Chondrocyte (in vitro differentiated cells): ENCODE data around the gene PLAC9. TPM values are rescaled to one million over a fixed set of nuclear protein-coding genes. Genes with fewer than 3 reads are reported as not detected.
"Not testable (repeated sequence)": the region's sequence is repeated elsewhere in the genome, so short reads cannot be mapped to it uniquely, and the experiment has no call there.

Experiments
- DNase-seq: peaks from one replicate; pipeline ENCODE4 v3.0.0; 2021; ENCODE audit warnings: mixed read lengths, low spot score
- H3K27ac Mint-ChIP-seq: one replicate; pipeline ENCODE4 v1.8.0; 2021; ENCODE audit warnings: mild to moderate bottlenecking, moderate library complexity, mixed read lengths; ENCODE audit not compliant: unreplicated experiment
- H3K27me3 Mint-ChIP-seq: 2 replicates; pipeline ENCODE4 v1.8.0; 2021; ENCODE audit warnings: low read depth, mixed read lengths
- H3K36me3 Mint-ChIP-seq: 2 replicates; pipeline ENCODE4 v1.8.0; 2021; ENCODE audit warnings: low read depth, mixed read lengths
- H3K4me1 Mint-ChIP-seq: 2 replicates; pipeline ENCODE4 v1.8.0; 2021; ENCODE audit warnings: low read depth, mild to moderate bottlenecking, mixed read lengths
- H3K4me3 Mint-ChIP-seq: one replicate; pipeline ENCODE4 v1.8.0; 2021; ENCODE audit warnings: mild to moderate bottlenecking, moderate library complexity, mixed read lengths; ENCODE audit not compliant: unreplicated experiment
- H3K9me3 Mint-ChIP-seq: 2 replicates; pipeline ENCODE4 v1.8.0; 2021; ENCODE audit warnings: low read depth, mixed read lengths
- CTCF ChIP-seq: fragments of 200-600 bp; sonication (generic); IDR thresholded peaks from 2 replicates; pipeline ENCODE4 v1.5.0; 2021; ENCODE audit warnings: antibody characterized with exemption, mild to moderate bottlenecking, moderate library complexity
- total RNA-seq: library from RNA; stranded (reverse); gene quantifications from 3 replicates; pipeline ENCODE4 v1.2.1, GENCODE V29; 2021

The PLAC9 gene
- total RNA-seq, 1 donor from 2014 or later, result 193 TPM

- peak; percentile 50 for DNase-seq
- H3K4me3 Mint-ChIP-seq, result no peak overlapping the region
- H3K36me3 Mint-ChIP-seq, result peaks cover 22% of the 10 kb centered on the region
- peak overlapping the region; percentile 32 for H3K27ac Mint-ChIP-seq
- peaks cover 47% of the 10 kb centered on the region for H3K4me1 Mint-ChIP-seq
- H3K9me3 Mint-ChIP-seq, result no peaks in the 10 kb centered on the region
- TF ChIP-seq CTCF, result no peak
- H3K27me3 Mint-ChIP-seq, result no peaks in the 10 kb centered on the region
Measured at GRCh38 chr10:80141696-80142460, 9.3 kb downstream of the PLAC9 start.

DNA sequence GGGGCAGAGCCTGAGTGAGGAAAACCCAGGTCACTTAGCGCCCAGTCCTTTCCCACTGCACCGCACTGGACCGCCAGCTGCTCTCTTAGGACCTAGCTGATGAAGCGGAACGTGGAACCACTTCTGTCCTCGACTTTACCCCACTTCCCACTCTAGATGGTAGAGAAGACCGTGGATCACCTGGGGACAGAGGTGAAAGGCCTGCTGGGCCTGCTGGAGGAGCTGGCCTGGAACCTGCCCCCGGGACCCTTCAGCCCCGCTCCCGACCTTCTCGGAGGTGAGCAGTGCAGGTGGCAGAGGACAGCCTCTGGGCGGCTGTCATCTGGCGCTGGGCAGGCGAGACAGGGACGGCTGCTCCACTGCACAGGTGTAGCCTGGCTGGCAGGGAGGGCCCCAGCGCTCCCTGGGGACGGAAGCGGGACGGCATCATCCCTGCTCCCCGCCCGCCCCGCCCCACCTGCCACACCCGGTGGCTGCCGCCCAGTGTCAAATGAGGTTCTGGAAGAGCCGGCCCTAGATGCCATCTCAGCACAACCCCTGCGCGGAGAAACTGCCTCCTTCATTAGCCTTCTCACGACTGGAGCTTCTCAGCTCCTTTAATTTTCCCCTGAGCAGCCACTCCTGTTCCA lies 11.7 kb downstream of the PLAC9 start:
- peak; percentile 55 for TF ChIP-seq CTCF
- Mint-ChIP-seq H3K4me1 (peaks cover 27% of the 10 kb centered on the region), H3K27me3 (no peaks in the 10 kb centered on the region), H3K36me3 (peaks cover 21% of the 10 kb centered on the region), H3K9me3 (peaks cover 2% of the 10 kb centered on the region), H3K4me3 (no peak overlapping the region), H3K27ac (peak overlapping the region; percentile 94)
- peak; percentile 84 for DNase-seq

DNA sequence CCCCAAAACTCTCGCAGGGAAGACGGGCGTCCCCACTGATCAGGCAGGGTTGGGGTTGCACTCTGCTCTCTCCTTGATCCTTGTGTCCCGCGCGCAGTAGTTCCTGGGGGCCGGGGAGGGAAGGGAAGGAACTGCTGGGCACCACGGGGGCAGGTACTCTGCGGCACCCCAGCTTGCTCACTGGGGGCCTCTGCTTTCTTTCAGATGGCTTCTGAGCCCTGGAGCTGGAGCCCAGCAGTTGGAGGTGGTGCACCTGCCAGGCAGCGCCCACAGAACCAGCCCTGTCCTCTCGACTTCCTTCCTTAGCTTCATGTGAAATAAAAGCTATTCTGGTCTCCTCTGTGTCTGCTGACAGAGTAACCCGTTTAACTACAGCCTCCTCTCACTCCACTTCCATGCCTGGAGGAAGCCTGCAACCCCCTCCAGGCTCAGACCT lies 12.2 kb downstream of the PLAC9 start:
- DNase-seq, result peak; percentile 84
- no peak for TF ChIP-seq CTCF
- peaks cover 24% of the 10 kb centered on the region for H3K36me3 Mint-ChIP-seq
- H3K9me3 Mint-ChIP-seq, result peaks cover 7% of the 10 kb centered on the region
- H3K27me3 Mint-ChIP-seq, result no peaks in the 10 kb centered on the region
- no peak overlapping the region for H3K4me3 Mint-ChIP-seq
- H3K4me1 Mint-ChIP-seq, result peaks cover 25% of the 10 kb centered on the region
- H3K27ac Mint-ChIP-seq, result peak overlapping the region; percentile 94

DNA sequence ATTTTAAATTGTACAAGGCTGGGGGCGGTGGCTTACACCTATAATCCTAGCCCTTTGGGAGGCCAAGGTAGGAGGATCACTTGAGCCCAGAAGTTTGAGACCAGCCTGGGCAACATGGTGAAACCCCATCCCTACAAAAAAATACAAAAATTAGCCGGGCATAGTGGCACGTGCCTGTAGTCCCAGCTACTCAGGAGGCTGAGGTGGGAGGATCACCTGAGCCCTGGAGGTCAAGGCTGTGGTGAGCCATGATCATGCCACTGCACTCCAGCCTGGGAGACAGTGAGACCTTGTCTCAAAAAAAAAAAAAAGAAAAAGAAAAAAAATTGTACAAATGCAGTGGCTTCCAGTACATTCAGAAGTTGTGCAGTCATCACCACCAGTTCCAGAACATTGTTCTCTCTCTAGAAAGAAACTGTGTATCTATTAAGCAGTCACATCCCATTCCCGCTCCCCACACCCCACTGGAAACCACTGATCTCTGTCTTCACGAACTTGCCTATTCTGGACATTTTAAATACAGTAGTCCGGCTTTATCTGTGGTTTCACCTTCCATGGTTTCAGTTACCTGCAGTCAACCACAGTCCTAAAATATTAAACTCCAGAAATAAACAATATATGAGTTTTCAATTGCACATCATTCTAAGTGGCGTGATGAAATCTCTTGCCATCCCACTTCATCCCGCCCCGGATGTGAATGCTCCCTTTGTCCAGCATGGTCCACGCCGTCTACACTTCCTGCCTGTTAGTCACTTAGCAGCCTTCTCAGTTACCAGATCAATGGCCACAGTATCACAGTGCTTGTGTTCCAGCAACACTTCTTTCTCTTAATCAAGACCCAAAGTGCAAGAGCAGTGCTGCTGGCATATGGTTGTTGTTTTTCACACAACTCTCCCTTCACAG lies 13.1 kb downstream of the PLAC9 start:
- Mint-ChIP-seq H3K36me3 (peaks cover 22% of the 10 kb centered on the region), H3K4me1 (peaks cover 22% of the 10 kb centered on the region), H3K27ac (peak overlapping the region; percentile 94)
- not testable (repeated sequence) for H3K9me3 Mint-ChIP-seq, H3K27me3 Mint-ChIP-seq, H3K4me3 Mint-ChIP-seq
- DNase-seq, result peak; percentile 32

DNA sequence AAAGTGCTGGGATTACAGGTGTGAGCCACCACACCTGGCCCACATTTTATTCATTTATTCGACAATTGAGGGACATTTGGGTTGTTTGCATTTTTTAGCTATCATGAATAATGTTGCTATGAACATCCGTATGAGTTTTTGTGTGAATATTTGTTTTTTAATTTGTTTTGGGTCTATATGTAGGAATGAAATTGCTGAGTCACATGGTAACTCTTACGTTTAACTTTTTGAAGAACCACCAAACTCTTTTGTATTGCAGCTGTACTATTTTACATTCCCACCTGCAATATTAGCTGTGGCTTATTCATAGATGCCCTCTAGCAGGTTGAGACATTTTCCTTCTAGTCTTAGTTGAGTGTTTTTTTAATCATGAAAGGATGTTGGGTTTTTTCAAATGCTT lies 14.4 kb downstream of the PLAC9 start:
- Mint-ChIP-seq H3K4me3 (no peak overlapping the region), H3K27ac (no peak overlapping the region), H3K27me3 (no peaks in the 10 kb centered on the region), H3K4me1 (peaks cover 22% of the 10 kb centered on the region), H3K9me3 (peaks cover 7% of the 10 kb centered on the region), H3K36me3 (peaks cover 19% of the 10 kb centered on the region)
- DNase-seq, result no peak
- no peak for TF ChIP-seq CTCF
